ENCODE data around the gene CNOT4. TPM values are rescaled to one million over a fixed set of nuclear protein-coding genes. Genes with fewer than 3 reads are reported as not detected.

CNOT4 gene
- total RNA-seq, 1 experiment from 2014 or later = 14.6 TPM

GRCh38 chr7:135428879-135429278 lies 81.0 kb downstream of the CNOT4 start:
- no peaks in the 10 kb centered on the region; the same call in 1 of the 2 replicates for H3K36me3 Mint-ChIP-seq
- H3K9me3 Mint-ChIP-seq = no peaks in the 10 kb centered on the region
- ChIA-PET CTCF (no interaction called here), POLR2A (no interaction called here)
- no peak for DNase-seq (ENCODE audit: low spot score)
- no peak overlapping the region; the same call in 1 of the 2 replicates for H3K27ac Mint-ChIP-seq
- no peaks in the 10 kb centered on the region for H3K27me3 Mint-ChIP-seq (ENCODE audit: low read depth)
- H3K4me3 Mint-ChIP-seq = no peak overlapping the region
- H3K4me1 Mint-ChIP-seq = peaks cover 16% of the 10 kb centered on the region
- no peak for ATAC-seq
- no peak for TF ChIP-seq HMGA2 (CRISPR knock-in tag; IDR thresholded peaks at IDR 0.05)
- TF ChIP-seq GABPB1 (CRISPR knock-in tag; IDR thresholded peaks at IDR 0.05) = no peak
- no peak for TF ChIP-seq ZNF532 (CRISPR knock-in tag; IDR thresholded peaks at IDR 0.05; ENCODE audit: borderline replicate concordance)
- TF ChIP-seq STAT6 (CRISPR knock-in tag; conservative IDR thresholded peaks at IDR 0.05; ENCODE audit: low read depth) = no peak
- no peak for TF ChIP-seq AR (CRISPR knock-in tag; IDR thresholded peaks at IDR 0.05)
- no peak for TF ChIP-seq SOX15 (CRISPR knock-in tag; IDR thresholded peaks at IDR 0.05)

- no peak overlapping the region for H3K4me3 Mint-ChIP-seq
- H3K27me3 Mint-ChIP-seq (ENCODE audit: low read depth) = no peaks in the 10 kb centered on the region
- DNase-seq (ENCODE audit: low spot score) (no peak), ATAC-seq (peak; percentile 82)
- H3K36me3 Mint-ChIP-seq = no peaks in the 10 kb centered on the region
- H3K9me3 Mint-ChIP-seq = no peaks in the 10 kb centered on the region
- ChIA-PET CTCF (no interaction called here), POLR2A (no interaction called here)
- TF ChIP-seq ETV6 (CRISPR knock-in tag; IDR thresholded peaks at IDR 0.05) = no peak
- TF ChIP-seq CTCF (IDR thresholded peaks at IDR 0.05) = no peak
- TF ChIP-seq FOXP4 (CRISPR knock-in tag; IDR thresholded peaks at IDR 0.05) = no peak
- TF ChIP-seq CREM (CRISPR knock-in tag; IDR thresholded peaks at IDR 0.05) = no peak
- H3K27ac Mint-ChIP-seq = peak overlapping the region; percentile 81
- H3K4me1 Mint-ChIP-seq = peaks cover 16% of the 10 kb centered on the region
Measured at GRCh38 chr7:135428011-135428410, 81.9 kb downstream of the CNOT4 start.

Data from WTC11 (cell line).